Loucy (cell line): ENCODE data around the gene ATP8B3.

Experiments used
- H2AFZ ChIP-seq: fragments of 200-600 bp; sonication (generic); 2 replicates; pipeline ENCODE4 v1.6.0; 2016; ENCODE audit warnings: antibody characterized with exemption, mild to moderate bottlenecking, low read length, moderate library complexity
- H3F3A ChIP-seq: fragments of 200-600 bp; 2 replicates; pipeline ENCODE4 v1.6.0; 2016; ENCODE audit warnings: antibody characterized with exemption, low read depth, mild to moderate bottlenecking
- H3K27me3 ChIP-seq: fragments of 200-600 bp; sonication (generic); 2 replicates; pipeline ENCODE4 v1.6.1; 2014; ENCODE audit warnings: low read length, mild to moderate bottlenecking; ENCODE audit not compliant: insufficient read depth, poor library complexity, severe bottlenecking
- H3K36me3 ChIP-seq: fragments of 200-600 bp; sonication (generic); 2 replicates; pipeline ENCODE4 v1.6.1; 2016; ENCODE audit warnings: low read length; ENCODE audit not compliant: insufficient read depth
- H3K4me1 ChIP-seq: fragments of 200-600 bp; sonication (generic); 2 replicates; pipeline ENCODE4 v1.5.1; 2014; ENCODE audit warnings: low read length, mild to moderate bottlenecking; ENCODE audit not compliant: insufficient read depth, poor library complexity, severe bottlenecking
- H3K4me2 ChIP-seq: fragments of 200-600 bp; sonication (generic); 2 replicates; pipeline ENCODE4 v1.6.0; 2014; ENCODE audit warnings: antibody characterized with exemption, low read length, low read depth, mild to moderate bottlenecking; ENCODE audit not compliant: poor library complexity, severe bottlenecking
- H3K4me3 ChIP-seq: fragments of 200-600 bp; sonication (generic); 2 replicates; pipeline ENCODE4 v1.5.1; 2014; ENCODE audit warnings: low read length, mild to moderate bottlenecking, mixed read lengths; ENCODE audit not compliant: poor library complexity, severe bottlenecking
- H3K79me2 ChIP-seq: fragments of 200-600 bp; sonication (generic); 2 replicates; pipeline ENCODE4 v1.6.1; 2014; ENCODE audit warnings: low read length; ENCODE audit not compliant: insufficient read depth
- H3K9ac ChIP-seq: fragments of 200-600 bp; sonication (generic); 2 replicates; pipeline ENCODE4 v1.6.0; 2014; ENCODE audit warnings: mild to moderate bottlenecking, low read depth, low read length, moderate library complexity; ENCODE audit not compliant: poor library complexity, severe bottlenecking
- H3K9me2 ChIP-seq: fragments of 200-600 bp; sonication (generic); replicated peaks from 2 replicates; pipeline ENCODE4 v1.6.1; 2016; ENCODE audit warnings: low read depth, low read length, mixed read lengths
- H3K9me3 ChIP-seq: fragments of 200-600 bp; sonication (generic); 2 replicates; pipeline ENCODE4 v1.6.1; 2014; ENCODE audit warnings: mild to moderate bottlenecking, antibody characterized with exemption, low read length, low read depth; ENCODE audit not compliant: insufficient read depth
- H4K20me1 ChIP-seq: fragments of 200-600 bp; sonication (generic); 2 replicates; pipeline ENCODE4 v1.6.0; 2014; ENCODE audit warnings: antibody characterized with exemption, low read length, mild to moderate bottlenecking; ENCODE audit not compliant: insufficient read depth, poor library complexity, severe bottlenecking
- CTCF ChIP-seq: fragments of 200-600 bp; sonication (generic); conservative IDR thresholded peaks from 2 replicates; pipeline ENCODE4 v1.5.1; 2014; ENCODE audit warnings: mild to moderate bottlenecking, antibody characterized with exemption, low read length
- EZH2phosphoT487 ChIP-seq: fragments of 200-600 bp; IDR thresholded peaks from 2 replicates; pipeline ENCODE4 v1.6.1; 2018; ENCODE audit warnings: antibody characterized with exemption, mild to moderate bottlenecking, moderate library complexity, borderline replicate concordance

ATP8B3 gene

GRCh38 chr19:1789261-1790041 is 22.6 kb downstream of the ATP8B3 start:
- Histone ChIP-seq H3K9me3 (no peaks in the 10 kb centered on the region), H3F3A (no peaks in the 10 kb centered on the region), H3K79me2 (no peaks in the 10 kb centered on the region), H4K20me1 (no peaks in the 10 kb centered on the region), H3K36me3 (no peaks in the 10 kb centered on the region), H3K27me3 (no peaks in the 10 kb centered on the region), H2AFZ (no peak overlapping the region), H3K9ac (no peak overlapping the region), H3K4me1 (peaks cover 5% of the 10 kb centered on the region), H3K4me2 (no peak overlapping the region), H3K9me2 (no peaks in the 10 kb centered on the region), H3K4me3 (no peak overlapping the region)
- TF ChIP-seq CTCF, result no peak

GRCh38 chr19:1787116-1787515 is 25.0 kb downstream of the ATP8B3 start:
- no peaks in the 10 kb centered on the region for H3K79me2 ChIP-seq
- TF ChIP-seq EZH2phosphoT487 (no peak), CTCF (no peak)
- no peaks in the 10 kb centered on the region for H3K27me3 ChIP-seq
- H2AFZ ChIP-seq, result no peak overlapping the region
- H3F3A ChIP-seq, result no peaks in the 10 kb centered on the region
- H3K9me2 ChIP-seq, result no peaks in the 10 kb centered on the region
- no peaks in the 10 kb centered on the region for H3K4me1 ChIP-seq
- H3K4me3 ChIP-seq, result no peak overlapping the region
- no peaks in the 10 kb centered on the region for H3K36me3 ChIP-seq
- no peaks in the 10 kb centered on the region; the same call in 1 of the 2 replicates for H3K9me3 ChIP-seq
- H4K20me1 ChIP-seq, result no peaks in the 10 kb centered on the region
- no peak overlapping the region for H3K9ac ChIP-seq
- H3K4me2 ChIP-seq, result no peak overlapping the region

- no peaks in the 10 kb centered on the region for H3F3A ChIP-seq
- no peak overlapping the region for H2AFZ ChIP-seq
- no peaks in the 10 kb centered on the region for H3K79me2 ChIP-seq
- H3K4me3 ChIP-seq, result no peak overlapping the region
- no peaks in the 10 kb centered on the region for H3K4me1 ChIP-seq
- no peaks in the 10 kb centered on the region for H3K9me2 ChIP-seq
- H4K20me1 ChIP-seq, result no peaks in the 10 kb centered on the region
- no peak for TF ChIP-seq CTCF
- no peak for TF ChIP-seq EZH2phosphoT487
- no peak overlapping the region for H3K9ac ChIP-seq
- H3K27me3 ChIP-seq, result no peaks in the 10 kb centered on the region
- H3K4me2 ChIP-seq, result no peak overlapping the region
- H3K9me3 ChIP-seq, result peaks cover 2% of the 10 kb centered on the region; the same call in 1 of the 2 replicates
- no peaks in the 10 kb centered on the region for H3K36me3 ChIP-seq
These were observed 25.4 kb downstream of the ATP8B3 start for GRCh38 chr19:1786668-1787067.
